ELR (cell line): Measurements from ENCODE around the gene ASTN2.

Source experiments
- DNase-seq: peaks from one replicate; pipeline ENCODE4 v3.0.0-alpha.2; 2015; ENCODE audit warnings: low read depth

Gene ASTN2

GRCh38 chr9:116558035-116558434 is 856.8 kb downstream of the ASTN2 start:
- no peak for DNase-seq

DNA sequence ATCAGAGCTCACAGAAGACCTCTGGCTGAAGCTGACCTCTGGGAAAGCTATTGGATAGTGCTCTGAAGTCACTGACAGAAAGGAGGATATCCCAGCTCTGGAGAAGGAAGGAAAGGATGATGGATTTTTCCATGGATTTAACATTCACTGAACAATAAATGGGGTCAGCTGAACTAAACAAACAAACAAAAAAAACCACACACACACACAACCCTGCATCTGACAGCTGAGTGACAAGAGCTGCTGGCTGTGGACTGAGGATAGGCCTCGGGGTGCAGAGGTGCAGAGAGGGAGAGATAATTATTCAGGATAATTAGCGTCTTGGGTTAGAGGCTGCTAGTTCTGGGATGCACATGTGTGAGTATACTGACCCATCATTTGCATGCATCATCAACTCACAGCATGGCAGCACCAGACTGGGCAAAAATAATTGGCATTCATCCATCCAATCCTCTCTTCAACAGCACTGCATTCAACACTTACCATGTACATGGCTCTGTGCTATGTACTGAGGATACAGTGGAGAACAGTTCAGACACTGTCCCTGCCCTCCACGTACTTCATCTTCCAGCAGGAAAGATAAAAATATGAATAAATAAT is 859.2 kb downstream of the ASTN2 start:
- no peak for DNase-seq

DNA sequence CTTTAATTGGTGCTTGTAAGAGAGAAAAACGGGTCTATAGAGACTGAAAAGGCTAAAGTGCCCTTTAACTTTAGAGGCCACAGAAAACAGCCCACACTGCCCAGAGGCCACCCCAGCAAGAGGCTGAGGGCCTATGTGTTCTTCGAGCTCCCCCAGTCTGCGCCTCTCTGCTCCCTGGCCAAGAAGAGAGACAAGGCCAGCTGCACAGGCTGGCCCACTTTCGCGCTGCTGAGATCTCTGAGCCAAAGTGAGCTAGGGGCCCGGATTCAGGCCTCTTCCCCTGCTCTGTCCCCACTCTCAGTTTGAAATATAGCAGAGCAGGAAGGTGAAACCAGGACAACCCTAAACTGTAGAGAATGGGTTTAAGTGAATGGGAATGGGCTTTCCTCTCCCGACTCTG is 859.7 kb downstream of the ASTN2 start:
- DNase-seq: no peak

GRCh38 chr9:116550696-116551436 is 864.0 kb downstream of the ASTN2 start:
- peak; percentile 22 for DNase-seq

DNA sequence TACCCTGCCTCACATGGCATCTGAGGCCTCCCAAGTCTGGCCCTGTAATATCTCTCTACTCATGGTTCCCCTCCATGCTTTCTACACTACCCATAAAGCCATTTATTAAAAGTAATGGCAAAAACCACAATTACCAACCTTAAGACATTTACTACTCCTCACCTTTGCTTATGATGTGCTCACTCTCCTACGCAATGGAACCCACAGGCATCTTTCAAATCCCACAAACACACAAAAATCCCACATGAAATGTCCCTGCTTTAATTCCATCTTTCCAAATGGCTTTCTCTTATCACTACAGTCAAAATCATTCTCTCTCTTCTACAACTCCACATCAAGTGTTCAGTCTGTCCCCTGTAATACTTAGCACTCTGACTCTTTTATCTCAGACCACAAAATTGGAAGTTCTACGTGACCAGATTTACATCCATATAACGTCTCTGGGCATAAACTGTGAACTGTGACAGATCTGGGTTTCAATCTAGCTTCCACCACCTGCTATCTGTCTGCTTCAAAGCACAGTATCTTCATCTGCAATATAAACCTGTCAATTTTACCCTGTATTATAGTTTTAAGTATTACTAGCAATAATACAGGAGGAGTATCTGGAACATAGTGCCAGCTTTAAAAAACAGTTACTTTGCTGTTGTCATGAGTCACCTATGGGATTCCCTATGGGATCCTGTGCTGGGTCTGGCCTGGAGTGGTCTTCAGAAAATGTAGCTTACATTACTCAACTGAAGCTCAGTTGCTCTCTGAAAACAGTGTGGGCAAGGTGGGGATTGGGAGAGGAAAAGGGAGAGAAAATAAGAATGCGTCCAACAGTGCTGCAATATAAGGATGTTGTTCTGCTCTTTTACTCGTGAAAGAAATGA is 864.8 kb downstream of the ASTN2 start:
- peak; percentile 32 for DNase-seq

GRCh38 chr9:116549061-116549664 is 865.7 kb downstream of the ASTN2 start:
- peak; percentile 95 for DNase-seq

GRCh38 chr9:116547729-116548426 is 867.0 kb downstream of the ASTN2 start:
- DNase-seq: peak; percentile 20

- peak; percentile 22 for DNase-seq
These were observed 867.9 kb downstream of the ASTN2 start for GRCh38 chr9:116546711-116547581.

DNA sequence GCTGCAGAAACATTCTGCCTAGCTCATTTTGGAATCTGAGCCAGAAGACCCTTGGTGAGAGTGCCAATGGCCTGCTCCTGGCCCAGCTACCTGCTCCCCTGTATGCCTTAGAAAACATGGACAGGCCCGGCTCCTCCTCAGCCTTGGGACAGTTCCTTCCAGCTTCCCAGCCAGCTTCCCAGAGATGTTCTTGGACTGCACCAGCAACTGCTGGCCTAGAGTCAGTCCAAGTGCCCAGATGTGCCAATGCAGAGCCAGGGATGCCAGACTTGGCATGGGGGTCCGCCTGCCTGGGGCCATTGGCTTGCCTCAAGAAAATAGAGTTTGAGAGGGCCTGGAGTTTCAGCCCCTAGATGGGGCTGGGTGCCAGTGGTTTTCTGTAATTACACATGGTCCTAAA is 870.0 kb downstream of the ASTN2 start:
- DNase-seq: no peak

DNA sequence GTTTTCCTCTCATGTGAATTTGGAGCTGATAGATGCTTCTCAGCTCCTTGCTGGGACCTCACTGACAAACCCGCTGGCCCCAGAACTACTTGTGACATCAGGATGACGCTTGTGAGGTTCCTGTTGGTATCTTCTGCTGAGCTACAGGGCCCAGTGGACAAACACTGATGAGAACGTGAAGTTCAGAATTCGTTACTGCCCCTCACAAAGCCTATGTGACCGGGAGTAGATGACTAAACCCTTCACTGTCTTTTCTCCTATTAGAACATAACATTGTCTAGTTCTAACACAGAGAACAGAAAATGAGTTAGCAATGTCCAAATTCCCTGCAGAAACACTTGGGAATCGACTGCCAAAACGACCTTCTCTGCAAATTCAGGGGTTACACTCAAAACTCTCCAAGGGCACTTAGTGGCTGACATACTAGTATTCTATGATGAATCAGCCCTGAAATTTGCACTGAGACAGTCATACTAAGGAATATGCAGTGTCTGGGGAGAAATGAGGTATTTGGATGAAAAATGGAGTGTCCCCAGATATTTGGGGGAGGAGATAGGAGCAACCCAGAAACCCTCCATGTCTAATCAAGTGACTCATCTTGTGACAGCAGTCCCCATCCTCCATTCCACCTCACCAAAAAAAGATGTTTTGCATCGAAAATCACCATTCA is 871.0 kb downstream of the ASTN2 start:
- peak; percentile 70 for DNase-seq

DNA sequence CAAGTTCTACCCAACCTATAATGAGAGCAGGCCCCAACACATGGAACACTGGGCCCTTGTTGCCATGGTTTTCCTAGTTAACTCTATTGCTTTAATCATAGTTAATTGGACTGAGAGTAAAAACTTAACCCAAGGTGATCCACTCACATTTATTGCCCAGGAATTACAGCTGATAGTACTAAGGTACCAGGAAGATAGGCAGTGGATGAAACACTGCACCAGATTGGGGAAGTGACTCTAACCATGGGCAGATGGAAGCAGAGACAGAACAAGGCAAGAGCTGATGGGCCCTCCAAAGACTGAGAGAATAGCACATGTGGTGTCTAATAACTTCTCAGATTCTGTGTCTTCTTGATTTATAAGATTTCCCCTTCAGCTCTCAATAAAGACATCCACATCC is 873.5 kb downstream of the ASTN2 start:
- DNase-seq: no peak

DNA sequence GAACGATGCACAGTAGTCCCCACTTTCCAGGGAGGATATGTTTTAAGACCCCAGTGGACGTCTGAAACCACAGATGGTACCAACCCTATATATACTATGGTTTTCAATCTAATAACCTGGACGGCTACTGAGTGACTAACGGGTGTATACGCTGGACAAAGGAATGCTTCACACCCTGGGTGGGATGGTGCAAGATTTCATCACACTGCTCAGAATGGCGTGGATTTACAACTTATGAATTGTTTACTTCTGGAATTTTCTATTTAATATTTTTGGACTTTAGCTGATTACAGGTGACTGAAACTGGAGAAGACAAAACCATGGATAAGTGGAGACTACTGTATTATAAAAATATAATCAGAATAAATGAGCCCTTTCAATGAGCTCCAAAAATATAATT is 875.3 kb downstream of the ASTN2 start:
- no peak for DNase-seq

GRCh38 chr9:116525611-116526010 is 889.2 kb downstream of the ASTN2 start:
- no peak for DNase-seq

DNA sequence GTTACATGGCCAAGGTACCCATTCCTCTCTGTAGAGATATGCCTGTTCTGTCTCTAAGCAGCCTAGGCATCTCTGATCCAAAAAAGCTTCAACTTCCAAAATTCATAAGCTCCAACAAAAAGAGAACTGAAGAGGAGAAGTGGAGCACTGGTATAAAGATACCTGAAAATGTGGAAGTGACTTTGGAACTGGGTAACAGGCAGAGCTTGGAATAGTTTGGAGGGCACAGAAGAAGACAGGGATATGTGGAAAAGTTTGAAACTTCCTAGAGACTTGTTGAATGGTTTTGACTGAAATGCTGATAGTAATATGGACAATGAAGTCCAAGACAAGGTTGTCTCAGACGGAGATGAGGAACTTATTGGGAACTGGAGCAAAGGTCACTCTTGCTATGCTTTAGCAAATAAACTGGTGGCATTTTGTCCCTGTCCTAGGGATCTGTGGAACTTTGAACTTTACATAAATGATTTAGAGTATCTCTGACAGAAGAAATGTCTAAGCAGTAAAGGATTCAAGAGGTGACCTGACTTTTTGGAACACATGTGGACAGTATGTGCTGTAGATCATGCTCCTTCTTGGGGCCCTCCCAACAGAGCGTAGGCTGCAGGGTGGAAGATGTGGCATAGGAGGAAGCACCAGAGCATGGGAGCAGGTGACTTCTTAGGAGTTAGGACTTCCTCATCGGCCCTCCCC is 889.9 kb downstream of the ASTN2 start:
- no peak for DNase-seq

DNA sequence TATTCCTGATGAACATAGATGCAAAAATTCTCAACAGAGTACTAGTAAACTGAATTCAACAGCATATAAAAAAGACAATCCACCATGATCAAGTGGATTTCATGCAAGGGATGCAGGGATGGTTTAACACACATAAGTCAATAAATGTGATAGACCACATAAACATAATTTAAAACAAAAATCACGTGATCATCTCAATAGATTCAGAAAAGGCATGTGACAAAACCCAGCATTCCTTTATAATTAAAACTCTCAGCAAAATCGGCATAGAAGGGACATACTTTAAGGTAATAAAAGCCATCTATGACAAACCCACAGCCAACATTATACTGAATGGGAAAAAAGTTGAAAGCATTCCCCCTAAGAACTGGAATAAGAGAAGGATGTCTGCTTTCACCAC is 894.6 kb downstream of the ASTN2 start:
- no peak for DNase-seq

- DNase-seq: no peak
These were observed 898.4 kb downstream of the ASTN2 start for GRCh38 chr9:116516456-116516855.

GRCh38 chr9:116515541-116515940 is 899.3 kb downstream of the ASTN2 start:
- no peak for DNase-seq

DNA sequence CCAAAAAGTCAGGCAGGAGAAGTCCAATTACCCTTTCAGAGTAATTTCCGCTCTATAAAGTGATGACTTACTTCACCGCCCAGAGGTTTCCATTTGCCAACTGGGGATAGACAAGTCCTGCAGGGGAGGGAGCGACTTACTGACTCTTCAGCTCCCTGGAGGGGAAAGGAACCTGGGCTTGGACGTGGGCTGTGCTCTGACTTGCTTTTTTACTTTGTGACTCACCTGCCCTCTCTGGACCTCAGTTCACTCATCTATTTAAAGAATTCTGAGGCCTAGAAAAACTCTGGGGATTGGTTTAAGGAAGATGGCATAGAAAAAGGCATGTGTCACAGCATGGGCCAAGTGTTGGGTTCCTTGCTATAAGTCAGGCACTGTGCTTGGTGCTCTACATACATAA is 908.2 kb downstream of the ASTN2 start:
- no peak for DNase-seq

GRCh38 chr9:116504893-116505480 is 909.9 kb downstream of the ASTN2 start:
- no peak for DNase-seq
